Neural progenitor cell (in vitro differentiated cells): ENCODE results near the gene NOS3. TPM values are rescaled to one million over a fixed set of nuclear protein-coding genes. Genes with fewer than 3 reads are reported as not detected.
A peak's percentile ranks its signal among the peaks of the same experiment; 100 is the strongest.

Experiments
- DNase-seq: peaks from one replicate; pipeline ENCODE4 v3.0.0-alpha.2; 2016; ENCODE audit warnings: low spot score
- H2AFZ ChIP-seq: fragments of 200-600 bp; sonication (generic); replicated peaks from 2 replicates; pipeline ENCODE4 v1.6.1; 2016; ENCODE audit warnings: antibody characterized with exemption
- H3F3A ChIP-seq: fragments of 200-600 bp; sonication (generic); 2 replicates; pipeline ENCODE4 v1.6.1; 2016; ENCODE audit warnings: antibody characterized with exemption, low read depth
- H3K27ac ChIP-seq: fragments of 200-600 bp; sonication (generic); 2 replicates; pipeline ENCODE4 v1.5.1; 2016; ENCODE audit warnings: mild to moderate bottlenecking
- H3K27me3 ChIP-seq: fragments of 200-600 bp; sonication (generic); 2 replicates; pipeline ENCODE4 v1.6.1; 2016; ENCODE audit warnings: mild to moderate bottlenecking, moderate library complexity
- H3K36me3 ChIP-seq: fragments of 200-600 bp; sonication (generic); 2 replicates; pipeline ENCODE4 v1.5.1; 2016
- H3K4me1 ChIP-seq: fragments of 200-600 bp; sonication (generic); 2 replicates; pipeline ENCODE4 v1.6.1; 2016; ENCODE audit warnings: mixed run types
- H3K4me2 ChIP-seq: fragments of 200-600 bp; sonication (generic); 2 replicates; pipeline ENCODE4 v1.6.1; 2016
- H3K4me3 ChIP-seq: fragments of 200-600 bp; sonication (generic); 2 replicates; pipeline ENCODE4 v1.5.1; 2016
- H3K79me2 ChIP-seq: fragments of 200-600 bp; sonication (generic); 2 replicates; pipeline ENCODE4 v1.6.1; 2016; ENCODE audit warnings: low read depth
- H3K9ac ChIP-seq: fragments of 200-600 bp; sonication (generic); 2 replicates; pipeline ENCODE4 v1.6.1; 2016
- H3K9me3 ChIP-seq: fragments of 200-600 bp; sonication (generic); 2 replicates; pipeline ENCODE4 v1.5.1; 2016; ENCODE audit warnings: low read depth
- H4K20me1 ChIP-seq: fragments of 200-600 bp; sonication (generic); 2 replicates; pipeline ENCODE4 v1.6.1; 2016; ENCODE audit warnings: low read depth
- H3K27ac Mint-ChIP-seq: 3 replicates; pipeline ENCODE4 v1.8.0; 2021; ENCODE audit warnings: mixed read lengths
- H3K27me3 Mint-ChIP-seq: 2 replicates; pipeline ENCODE4 v1.8.0; 2022; ENCODE audit warnings: low read depth, mild to moderate bottlenecking, inconsistent platforms, moderate library complexity, mixed read lengths; ENCODE audit not compliant: insufficient read depth
- H3K36me3 Mint-ChIP-seq: 3 replicates; pipeline ENCODE4 v1.8.0; 2021; ENCODE audit warnings: mixed read lengths
- H3K4me1 Mint-ChIP-seq: 3 replicates; pipeline ENCODE4 v1.8.0; 2021; ENCODE audit warnings: mixed read lengths
- H3K4me3 Mint-ChIP-seq: 3 replicates; pipeline ENCODE4 v1.8.0; 2021; ENCODE audit warnings: mild to moderate bottlenecking, moderate library complexity, mixed read lengths
- H3K9me3 Mint-ChIP-seq: 3 replicates; pipeline ENCODE4 v1.8.0; 2020; ENCODE audit warnings: mixed read lengths
- EZH2 ChIP-seq: fragments of 200-600 bp; sonication (generic); IDR thresholded peaks from 2 replicates; pipeline ENCODE4 v1.6.1; 2017; ENCODE audit warnings: antibody characterized with exemption, mild to moderate bottlenecking, moderate library complexity
- EZH2phosphoT487 ChIP-seq: fragments of 200-600 bp; sonication (generic); IDR thresholded peaks from 2 replicates; pipeline ENCODE4 v1.6.1; 2017; ENCODE audit warnings: antibody characterized with exemption
- total RNA-seq: library from RNA; depleted of rRNA; stranded (reverse); fragments of >200 nt; gene quantifications from 2 replicates; pipeline ENCODE4 v1.2.3, GENCODE V29; 2015; ENCODE audit warnings: low replicate concordance
- TF ChIP-seq, protein P1 (sequence below): fragments of 200-600 bp; sonication (generic); IDR thresholded peaks from 2 replicates; pipeline ENCODE4 v1.5.1; 2017; ENCODE audit warnings: antibody characterized with exemption, mild to moderate bottlenecking

Gene NOS3
- total RNA-seq, 1 donor from 2014 or later: 1.3 TPM

DNA sequence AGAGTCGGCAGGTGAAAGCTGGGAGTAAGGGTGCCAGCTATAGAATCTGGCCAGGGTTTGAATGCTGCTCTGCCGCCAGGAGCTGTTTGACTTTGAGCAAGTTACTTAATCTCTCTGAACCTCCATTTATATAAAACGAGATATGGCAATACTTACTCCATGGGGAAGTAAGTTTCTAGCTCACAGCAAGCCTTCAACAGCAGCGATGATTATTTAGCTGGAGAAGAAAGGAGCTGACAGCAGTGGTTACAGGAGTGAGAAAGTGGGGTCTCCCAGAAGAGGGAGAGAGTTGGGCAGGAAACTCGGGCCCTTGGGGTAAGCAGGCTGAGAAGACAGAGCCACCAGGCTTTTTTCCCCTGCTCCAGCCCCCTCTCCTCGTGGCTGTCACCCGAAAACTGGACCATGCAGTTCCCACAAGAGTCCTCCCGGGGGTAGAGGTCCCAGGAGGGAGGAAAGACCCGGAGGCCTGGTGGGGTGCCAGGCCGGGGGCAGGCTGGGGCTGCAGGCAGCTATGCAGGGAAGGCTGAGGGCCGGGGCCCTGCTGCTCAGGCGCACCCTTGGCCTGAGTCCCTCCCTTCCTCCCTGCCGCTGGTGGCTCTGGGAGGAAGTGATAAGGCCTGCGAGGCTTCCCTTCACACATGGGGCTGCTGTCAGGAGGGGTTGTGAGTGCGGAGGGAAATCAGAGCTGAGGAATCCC is 3.5 kb downstream of the NOS3 start:
- no peak overlapping the region for H3K4me2 ChIP-seq
- H3K27ac Mint-ChIP-seq: peak overlapping the region; percentile 68
- H3K79me2 ChIP-seq: no peaks in the 10 kb centered on the region
- TF ChIP-seq EZH2phosphoT487 (no peak), EZH2 (no peak)
- TF ChIP-seq, protein P1, sequence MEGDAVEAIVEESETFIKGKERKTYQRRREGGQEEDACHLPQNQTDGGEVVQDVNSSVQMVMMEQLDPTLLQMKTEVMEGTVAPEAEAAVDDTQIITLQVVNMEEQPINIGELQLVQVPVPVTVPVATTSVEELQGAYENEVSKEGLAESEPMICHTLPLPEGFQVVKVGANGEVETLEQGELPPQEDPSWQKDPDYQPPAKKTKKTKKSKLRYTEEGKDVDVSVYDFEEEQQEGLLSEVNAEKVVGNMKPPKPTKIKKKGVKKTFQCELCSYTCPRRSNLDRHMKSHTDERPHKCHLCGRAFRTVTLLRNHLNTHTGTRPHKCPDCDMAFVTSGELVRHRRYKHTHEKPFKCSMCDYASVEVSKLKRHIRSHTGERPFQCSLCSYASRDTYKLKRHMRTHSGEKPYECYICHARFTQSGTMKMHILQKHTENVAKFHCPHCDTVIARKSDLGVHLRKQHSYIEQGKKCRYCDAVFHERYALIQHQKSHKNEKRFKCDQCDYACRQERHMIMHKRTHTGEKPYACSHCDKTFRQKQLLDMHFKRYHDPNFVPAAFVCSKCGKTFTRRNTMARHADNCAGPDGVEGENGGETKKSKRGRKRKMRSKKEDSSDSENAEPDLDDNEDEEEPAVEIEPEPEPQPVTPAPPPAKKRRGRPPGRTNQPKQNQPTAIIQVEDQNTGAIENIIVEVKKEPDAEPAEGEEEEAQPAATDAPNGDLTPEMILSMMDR: no peak
- peaks cover 9% of the 10 kb centered on the region for H3K9me3 Mint-ChIP-seq
- no peaks in the 10 kb centered on the region for H3K9me3 ChIP-seq
- H3K36me3 ChIP-seq: no peaks in the 10 kb centered on the region
- peaks cover 31% of the 10 kb centered on the region for H3K4me1 ChIP-seq
- no peaks in the 10 kb centered on the region for H4K20me1 ChIP-seq
- no peak overlapping the region for H3K4me3 Mint-ChIP-seq
- H3F3A ChIP-seq: peaks cover 17% of the 10 kb centered on the region
- H3K36me3 Mint-ChIP-seq: no peaks in the 10 kb centered on the region
- no peak overlapping the region for H3K9ac ChIP-seq
- DNase-seq: no peak
- peaks cover 20% of the 10 kb centered on the region for H3K4me1 Mint-ChIP-seq
- H3K27me3 ChIP-seq: no peaks in the 10 kb centered on the region
- no peak overlapping the region for H3K4me3 ChIP-seq
- H3K27ac ChIP-seq: no peak overlapping the region
- no peak overlapping the region for H2AFZ ChIP-seq
- H3K27me3 Mint-ChIP-seq: peaks cover 6% of the 10 kb centered on the region

- Histone ChIP-seq H2AFZ (no peak overlapping the region), H3F3A (peaks cover 17% of the 10 kb centered on the region), H4K20me1 (no peaks in the 10 kb centered on the region), H3K36me3 (no peaks in the 10 kb centered on the region), H3K27me3 (no peaks in the 10 kb centered on the region), H3K4me2 (no peak overlapping the region), H3K4me1 (peaks cover 31% of the 10 kb centered on the region), H3K27ac (no peak overlapping the region), H3K4me3 (no peak overlapping the region), H3K9ac (no peak overlapping the region), H3K9me3 (no peaks in the 10 kb centered on the region), H3K79me2 (no peaks in the 10 kb centered on the region)
- DNase-seq: no peak
- TF ChIP-seq EZH2phosphoT487 (no peak), EZH2 (no peak)
- TF ChIP-seq, protein P1: no peak
- H3K27ac Mint-ChIP-seq: no peak overlapping the region
- peaks cover 4% of the 10 kb centered on the region for H3K27me3 Mint-ChIP-seq
- peaks cover 6% of the 10 kb centered on the region for H3K9me3 Mint-ChIP-seq
- no peaks in the 10 kb centered on the region for H3K36me3 Mint-ChIP-seq
- H3K4me3 Mint-ChIP-seq: no peak overlapping the region
- H3K4me1 Mint-ChIP-seq: peaks cover 20% of the 10 kb centered on the region
Measured at GRCh38 chr7:150994838-150995510, 4.2 kb downstream of the NOS3 start.

DNA sequence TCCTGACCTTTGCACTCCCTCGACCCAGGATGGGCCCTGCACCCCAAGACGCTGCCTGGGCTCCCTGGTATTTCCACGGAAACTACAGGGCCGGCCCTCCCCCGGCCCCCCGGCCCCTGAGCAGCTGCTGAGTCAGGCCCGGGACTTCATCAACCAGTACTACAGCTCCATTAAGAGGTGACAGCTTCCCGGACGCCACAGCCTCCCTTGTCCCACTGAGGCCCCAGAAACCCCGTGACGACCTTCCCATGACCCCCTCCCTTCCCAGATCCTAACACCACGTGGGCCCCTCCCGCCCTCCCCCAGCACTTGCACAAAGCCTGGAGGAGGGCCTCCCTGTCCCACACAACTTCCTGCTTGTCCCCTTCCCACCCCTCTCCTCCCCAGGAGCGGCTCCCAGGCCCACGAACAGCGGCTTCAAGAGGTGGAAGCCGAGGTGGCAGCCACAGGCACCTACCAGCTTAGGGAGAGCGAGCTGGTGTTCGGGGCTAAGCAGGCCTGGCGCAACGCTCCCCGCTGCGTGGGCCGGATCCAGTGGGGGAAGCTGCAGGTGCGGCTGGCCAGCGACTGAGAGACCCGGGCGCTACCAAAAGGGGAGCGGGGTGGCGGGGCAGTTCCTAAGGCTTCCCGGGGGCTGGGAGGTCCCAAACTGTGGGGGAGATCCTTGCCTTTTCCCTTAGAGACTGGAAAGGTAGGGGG is 5.7 kb downstream of the NOS3 start:
- Histone ChIP-seq H3K4me3 (no peak overlapping the region), H3K79me2 (no peaks in the 10 kb centered on the region), H3K4me2 (no peak overlapping the region), H3F3A (peaks cover 17% of the 10 kb centered on the region), H3K9ac (no peak overlapping the region), H2AFZ (no peak overlapping the region), H3K36me3 (no peaks in the 10 kb centered on the region), H3K9me3 (no peaks in the 10 kb centered on the region), H3K4me1 (peaks cover 31% of the 10 kb centered on the region), H4K20me1 (no peaks in the 10 kb centered on the region), H3K27me3 (no peaks in the 10 kb centered on the region), H3K27ac (no peak overlapping the region)
- DNase-seq: no peak
- H3K4me3 Mint-ChIP-seq: no peak overlapping the region
- H3K9me3 Mint-ChIP-seq: peaks cover 2% of the 10 kb centered on the region
- TF ChIP-seq EZH2: no peak
- TF ChIP-seq, protein P1: no peak
- TF ChIP-seq EZH2phosphoT487: no peak
- peaks cover 2% of the 10 kb centered on the region for H3K27me3 Mint-ChIP-seq
- H3K36me3 Mint-ChIP-seq: no peaks in the 10 kb centered on the region
- no peak overlapping the region for H3K27ac Mint-ChIP-seq
- H3K4me1 Mint-ChIP-seq: peaks cover 20% of the 10 kb centered on the region
